Measurements from ENCODE around the gene CYBA.

Gene CYBA

GRCh38 chr16:88650749-88651275, at the start of gene CYBA:
Gene CYBA (minus strand): TSS chr16:88651053. CDS start chr16:88651013, 40 bp downstream.
- peak; percentile 58 for DNase-seq

GRCh38 chr16:88700322-88700635, 49.4 kb upstream of the CYBA start:
- no peak for DNase-seq

- DNase-seq: no peak
These were observed 48.3 kb upstream of the CYBA start for GRCh38 chr16:88699180-88699579.

- no peak for DNase-seq
These were observed 47.8 kb upstream of the CYBA start for GRCh38 chr16:88698646-88699045.

- no peak for DNase-seq
These were observed 47.2 kb upstream of the CYBA start for GRCh38 chr16:88697831-88698615.

DNA sequence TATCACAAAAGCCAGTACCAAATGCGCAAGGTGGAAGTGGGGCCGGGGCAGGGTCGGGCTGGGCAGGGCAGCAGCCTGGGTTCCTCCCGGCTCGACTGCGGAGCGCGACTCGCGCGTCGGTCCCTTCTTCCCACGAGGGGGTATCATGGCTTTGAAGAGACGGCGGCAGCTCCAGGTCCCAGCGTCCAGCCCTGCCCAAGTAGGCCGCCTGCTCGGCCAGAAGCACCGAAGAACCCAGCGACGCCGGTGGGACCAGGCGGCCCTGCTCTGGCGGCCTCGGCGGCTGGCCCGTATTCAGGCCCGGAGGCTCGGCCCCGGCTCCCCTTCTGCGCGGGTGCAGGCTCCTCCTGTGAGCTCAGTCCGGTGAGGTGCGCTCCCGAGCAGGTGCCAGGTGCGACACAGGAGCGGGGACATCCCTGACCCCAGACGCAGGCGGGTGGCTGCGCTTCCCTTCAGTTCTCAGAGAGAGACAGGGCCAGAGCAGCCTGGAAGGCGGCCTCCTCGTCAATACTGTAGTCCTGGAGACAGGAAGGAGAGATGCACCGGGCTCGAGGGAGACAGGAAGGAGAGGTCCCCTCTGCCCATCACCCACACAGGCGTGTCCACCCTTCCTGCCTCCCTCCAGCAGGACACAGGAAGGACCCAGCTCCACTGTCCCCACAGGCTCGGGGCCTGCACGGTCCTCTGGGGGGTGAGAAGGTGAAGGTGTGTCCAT, 46.4 kb upstream of the CYBA start:
- no peak for DNase-seq

DNA sequence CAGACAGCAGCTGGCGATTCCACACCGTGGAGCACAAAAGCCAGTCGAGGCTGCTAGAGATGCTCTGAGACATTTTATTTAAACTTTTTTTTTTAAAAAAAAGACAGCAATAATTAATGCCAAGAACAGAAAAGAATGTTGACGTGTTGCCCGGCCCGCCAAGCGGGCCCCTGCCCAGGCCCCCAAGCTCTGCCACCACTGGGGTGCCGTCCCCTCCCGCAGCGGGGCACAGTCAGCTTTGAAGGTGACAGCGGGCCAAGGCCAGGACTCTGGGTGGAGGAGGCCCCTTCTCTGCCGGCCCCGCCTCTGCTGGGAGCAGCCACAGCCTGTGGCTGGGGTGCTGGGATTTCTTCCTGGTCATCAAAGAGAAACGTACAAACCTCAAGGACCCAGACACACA, 45.6 kb upstream of the CYBA start:
- DNase-seq: no peak

GRCh38 chr16:88695753-88696152, 44.9 kb upstream of the CYBA start:
- no peak for DNase-seq

GRCh38 chr16:88695218-88695617, 44.4 kb upstream of the CYBA start:
- no peak for DNase-seq

GRCh38 chr16:88694221-88695087, 43.6 kb upstream of the CYBA start:
- no peak for DNase-seq

- DNase-seq: no peak
These were observed 42.7 kb upstream of the CYBA start for GRCh38 chr16:88693420-88694177.

GRCh38 chr16:88692861-88693260, 42.0 kb upstream of the CYBA start:
- no peak for DNase-seq

DNA sequence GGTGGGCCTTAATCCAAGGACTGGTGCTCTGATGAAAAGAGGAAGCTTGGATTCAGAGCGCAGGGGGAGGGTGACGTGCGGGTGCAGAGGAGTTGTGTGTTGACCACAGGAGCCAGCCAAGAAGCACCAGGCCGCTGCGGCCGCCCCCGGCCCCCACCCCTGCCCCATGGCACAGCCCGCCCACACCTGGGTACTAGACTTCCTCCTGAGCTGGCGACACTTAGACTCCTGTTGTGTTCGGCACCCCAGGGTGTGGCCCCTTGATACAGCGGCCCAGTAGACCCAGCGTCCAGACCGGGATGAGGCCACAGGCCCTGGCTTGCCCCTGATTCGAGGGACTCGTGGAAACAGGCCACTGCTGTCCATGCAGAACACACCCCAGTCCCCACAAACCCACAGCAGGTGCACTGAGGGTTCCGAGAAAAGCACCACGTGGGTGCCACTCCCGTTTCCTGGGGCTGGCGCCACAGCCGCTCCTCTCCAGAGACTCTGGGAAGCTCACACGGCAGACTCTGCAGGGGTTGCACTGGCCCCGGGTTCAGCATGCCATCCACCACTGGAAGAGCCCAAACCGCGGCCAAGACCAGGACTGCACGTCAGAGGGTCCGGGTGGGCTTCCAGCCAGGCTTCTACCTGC, 41.2 kb upstream of the CYBA start:
- DNase-seq: no peak

- no peak for DNase-seq
These were observed 40.4 kb upstream of the CYBA start for GRCh38 chr16:88691129-88691813.

GRCh38 chr16:88690341-88691128, 39.7 kb upstream of the CYBA start:
- no peak for DNase-seq

DNA sequence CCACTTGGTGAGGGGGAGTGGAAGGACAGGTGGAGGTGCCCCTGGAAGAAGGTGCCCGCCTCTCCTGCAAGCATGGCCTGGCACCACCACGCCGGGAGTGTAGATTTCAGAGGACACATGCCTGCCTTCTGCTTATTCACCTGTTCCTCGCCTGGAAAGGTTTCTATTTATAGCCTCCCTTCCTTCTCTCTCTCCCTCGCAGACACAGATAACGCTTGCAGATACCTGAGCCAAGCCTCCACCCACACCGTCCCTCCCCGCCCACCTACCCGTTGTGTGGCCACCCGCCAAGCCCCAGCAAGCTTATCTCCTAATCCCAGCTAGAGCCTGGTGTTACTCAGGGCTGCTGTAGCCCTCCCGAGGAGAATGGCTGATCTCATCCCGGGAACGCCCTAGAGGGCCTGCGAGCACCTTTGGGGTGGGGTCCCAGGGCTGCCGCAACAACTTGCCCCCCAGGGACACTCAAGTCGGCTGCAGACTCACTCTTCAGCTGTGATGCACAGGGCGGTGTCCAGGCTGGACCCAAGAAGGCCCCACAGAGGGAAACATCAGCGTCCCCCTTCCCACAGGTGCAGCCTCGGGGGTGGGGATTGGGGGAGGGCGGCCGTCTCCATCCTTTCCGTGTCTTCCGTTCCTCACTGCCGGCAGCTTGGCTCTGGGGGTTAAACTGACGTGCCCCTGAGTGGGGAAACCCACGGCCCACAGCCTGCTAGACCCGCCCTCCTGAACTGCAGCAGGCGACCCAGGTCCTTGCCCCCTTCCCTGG, 37.3 kb upstream of the CYBA start:
- peak; percentile 23 for DNase-seq

DNA sequence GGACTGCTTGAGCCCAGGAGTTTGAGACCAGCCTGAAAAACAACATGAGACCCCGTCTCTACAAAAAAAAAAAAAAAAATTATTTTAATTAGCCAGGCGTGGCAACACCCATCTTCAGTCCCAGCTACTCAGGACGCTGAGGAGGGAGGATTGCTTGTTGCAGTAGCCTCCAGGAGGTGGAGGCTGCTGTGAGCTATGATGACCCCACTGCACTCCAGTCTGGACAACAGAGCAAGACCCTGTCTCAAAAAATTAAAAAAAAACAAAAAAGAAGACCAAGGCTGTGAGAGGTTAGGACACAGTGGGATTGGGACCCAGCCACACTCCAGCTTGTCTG, 36.8 kb upstream of the CYBA start:
- no peak for DNase-seq

GRCh38 chr16:88687254-88687576, 36.4 kb upstream of the CYBA start:
- DNase-seq: no peak

- DNase-seq: peak; percentile 88
These were observed 35.8 kb upstream of the CYBA start, which contains the start of gene SNAI3 for GRCh38 chr16:88686439-88687253. Gene SNAI3 (minus strand): TSS chr16:88686507. CDS start chr16:88686406, 101 bp downstream.

Measured in eye (tissue), 1 donor.